Naive B cell (primary cell): ENCODE results near the gene PCED1B. TPM values are rescaled to one million over a fixed set of nuclear protein-coding genes. Genes with fewer than 3 reads are reported as not detected.
A peak's percentile ranks its signal among the peaks of the same experiment; 100 is the strongest.

ENCODE experiments used
- ATAC-seq, 2 donors: fragments of 150-1000 bp; cut with Tn5 transposase; 2 replicates each; pipeline ENCODE4 v1.10.0; 2021; ENCODE audit warnings: low read depth in 2 of 2, mild to moderate bottlenecking in 2 of 2, moderate library complexity in 2 of 2
- DNase-seq: peaks from one replicate; pipeline ENCODE4 v3.0.0; 2022
- H3K27ac Mint-ChIP-seq, 6 donors: one replicate each; pipeline ENCODE4 v1.8.0; 2020 to 2022; ENCODE audit warnings: mild to moderate bottlenecking in 6 of 6, mixed read lengths in 6 of 6, moderate library complexity in 5 of 6, inconsistent platforms in 2 of 6
- H3K27me3 Mint-ChIP-seq, 3 donors: one replicate each; pipeline ENCODE4 v1.8.0; 2021 to 2022; ENCODE audit warnings: mixed read lengths in 3 of 3, mild to moderate bottlenecking in 1 of 3
- H3K36me3 Mint-ChIP-seq, 2 donors: one replicate each; pipeline ENCODE4 v1.8.0; 2020 to 2022; ENCODE audit warnings: mixed read lengths in 2 of 2, inconsistent platforms in 1 of 2, mild to moderate bottlenecking in 1 of 2
- H3K4me1 Mint-ChIP-seq, 3 donors: one replicate each; pipeline ENCODE4 v1.8.0; 2020 to 2022; ENCODE audit warnings: mixed read lengths in 3 of 3, inconsistent platforms in 1 of 3, mild to moderate bottlenecking in 1 of 3, moderate library complexity in 1 of 3
- H3K4me3 Mint-ChIP-seq, 8 donors: one replicate each; pipeline ENCODE4 v1.8.0; 2020 to 2022; ENCODE audit warnings: mild to moderate bottlenecking in 8 of 8, mixed read lengths in 8 of 8, moderate library complexity in 8 of 8, inconsistent platforms in 2 of 8
- H3K9me3 Mint-ChIP-seq, 7 donors: one replicate each; pipeline ENCODE4 v1.8.0; 2020 to 2022; ENCODE audit warnings: mixed read lengths in 7 of 7, mild to moderate bottlenecking in 5 of 7, inconsistent platforms in 2 of 7, moderate library complexity in 1 of 7
- polyA plus RNA-seq, 6 donors: library from polyadenylated mRNA; unstranded; fragments of 300-500 nt; fragmentation: Illumina TruSeq; gene quantifications; one replicate each; pipeline ENCODE4 v1.2.3, GENCODE V29; 2021; ENCODE audit warnings: low read depth in 6 of 6

Gene PCED1B
- polyA plus RNA-seq, 6 donors from 2014 or later: 8.2 to 17.4 (median 11.0) TPM

- no peak for ATAC-seq
- peaks cover 56 to 84% (median 66%) of the 10 kb centered on the region in 3 donors for H3K4me1 Mint-ChIP-seq
- no peaks in the 10 kb centered on the region for H3K9me3 Mint-ChIP-seq
- no peak for DNase-seq
- H3K27ac Mint-ChIP-seq: peak overlapping the region in 5 of 6 donors; percentile 9 to 88 (median 62)
- peaks cover 6 to 20% of the 10 kb centered on the region in 2 donors for H3K36me3 Mint-ChIP-seq
- no peaks in the 10 kb centered on the region for H3K27me3 Mint-ChIP-seq
- H3K4me3 Mint-ChIP-seq: peak overlapping the region in 1 of 8 donors; percentile 44
Measured at GRCh38 chr12:47221256-47222023, 142.0 kb downstream of the PCED1B start.

GRCh38 chr12:47222520-47223030, 143.2 kb downstream of the PCED1B start:
- Mint-ChIP-seq H3K4me3 (peak overlapping the region in 7 of 8 donors; percentile 0 to 78 (median 52)), H3K27me3 (no peaks in the 10 kb centered on the region), H3K36me3 (peaks cover 6 to 20% of the 10 kb centered on the region in 2 donors), H3K4me1 (peaks cover 48 to 79% (median 62%) of the 10 kb centered on the region in 3 donors), H3K9me3 (no peaks in the 10 kb centered on the region), H3K27ac (peak overlapping the region; percentile 85 to 94 (median 89))
- ATAC-seq (no peak), DNase-seq (no peak)

GRCh38 chr12:47223031-47223847, 143.8 kb downstream of the PCED1B start:
- H3K9me3 Mint-ChIP-seq: no peaks in the 10 kb centered on the region
- peak overlapping the region in 7 of 8 donors; percentile 0 to 78 (median 52) for H3K4me3 Mint-ChIP-seq
- no peaks in the 10 kb centered on the region for H3K27me3 Mint-ChIP-seq
- peaks cover 43 to 79% (median 61%) of the 10 kb centered on the region in 3 donors for H3K4me1 Mint-ChIP-seq
- ATAC-seq (no peak), DNase-seq (no peak)
- peak overlapping the region; percentile 85 to 95 (median 89) for H3K27ac Mint-ChIP-seq
- peaks cover 6 to 20% of the 10 kb centered on the region in 2 donors for H3K36me3 Mint-ChIP-seq

- DNase-seq: no peak
- ATAC-seq: no peak
- Mint-ChIP-seq H3K27me3 (no peaks in the 10 kb centered on the region), H3K36me3 (peaks cover 6 to 20% of the 10 kb centered on the region in 2 donors), H3K27ac (peak overlapping the region; percentile 85 to 95 (median 89)), H3K4me3 (peak overlapping the region in 7 of 8 donors; percentile 0 to 78 (median 52)), H3K4me1 (peaks cover 41 to 81% (median 63%) of the 10 kb centered on the region in 3 donors), H3K9me3 (no peaks in the 10 kb centered on the region)
Measured at GRCh38 chr12:47223848-47224213, 144.4 kb downstream of the PCED1B start.

- peak overlapping the region in 5 of 6 donors; percentile 58 to 85 (median 67) for H3K27ac Mint-ChIP-seq
- no peak overlapping the region for H3K4me3 Mint-ChIP-seq
- no peaks in the 10 kb centered on the region for H3K9me3 Mint-ChIP-seq
- peaks cover 6 to 20% of the 10 kb centered on the region in 2 donors for H3K36me3 Mint-ChIP-seq
- ATAC-seq (no peak), DNase-seq (no peak)
- H3K4me1 Mint-ChIP-seq: peaks cover 37 to 78% (median 58%) of the 10 kb centered on the region in 3 donors
- H3K27me3 Mint-ChIP-seq: no peaks in the 10 kb centered on the region
Measured at GRCh38 chr12:47224563-47225133, 145.2 kb downstream of the PCED1B start.

GRCh38 chr12:47225356-47225755, 145.9 kb downstream of the PCED1B start:
- Mint-ChIP-seq H3K9me3 (no peaks in the 10 kb centered on the region), H3K27ac (peak overlapping the region in 3 of 6 donors; percentile 19 to 85 (median 56)), H3K27me3 (no peaks in the 10 kb centered on the region), H3K4me3 (no peak overlapping the region), H3K36me3 (peaks cover 4 to 19% of the 10 kb centered on the region in 2 donors), H3K4me1 (peaks cover 33 to 74% (median 53%) of the 10 kb centered on the region in 3 donors)
- ATAC-seq (no peak), DNase-seq (no peak)

GRCh38 chr12:47226199-47226598, 146.8 kb downstream of the PCED1B start:
- ATAC-seq (no peak), DNase-seq (no peak)
- no peak overlapping the region for H3K4me3 Mint-ChIP-seq
- no peaks in the 10 kb centered on the region for H3K9me3 Mint-ChIP-seq
- H3K36me3 Mint-ChIP-seq: peaks cover 0 to 14% of the 10 kb centered on the region in 2 donors
- peaks cover 31 to 73% (median 53%) of the 10 kb centered on the region in 3 donors for H3K4me1 Mint-ChIP-seq
- H3K27ac Mint-ChIP-seq: peak overlapping the region in 3 of 6 donors; percentile 68 to 86 (median 76)
- no peaks in the 10 kb centered on the region for H3K27me3 Mint-ChIP-seq

GRCh38 chr12:47228802-47229201, 149.4 kb downstream of the PCED1B start:
- peaks cover 24 to 51% (median 48%) of the 10 kb centered on the region in 3 donors for H3K4me1 Mint-ChIP-seq
- no peak overlapping the region for H3K4me3 Mint-ChIP-seq
- peaks cover 0 to 17% of the 10 kb centered on the region in 2 donors for H3K36me3 Mint-ChIP-seq
- DNase-seq (no peak), ATAC-seq (no peak)
- no peaks in the 10 kb centered on the region for H3K27me3 Mint-ChIP-seq
- H3K27ac Mint-ChIP-seq: peak overlapping the region in 2 of 6 donors; percentile 27 to 33
- H3K9me3 Mint-ChIP-seq: no peaks in the 10 kb centered on the region

GRCh38 chr12:47231456-47231855, 152.0 kb downstream of the PCED1B start:
- no peak for DNase-seq
- Mint-ChIP-seq H3K4me1 (peaks cover 22 to 40% (median 35%) of the 10 kb centered on the region in 3 donors), H3K36me3 (peaks cover 10 to 15% of the 10 kb centered on the region in 2 donors), H3K9me3 (peaks cover 0 to 3% (median 0%) of the 10 kb centered on the region in 7 donors), H3K27me3 (no peaks in the 10 kb centered on the region), H3K27ac (peak overlapping the region in 4 of 6 donors; percentile 21 to 77 (median 56)), H3K4me3 (no peak overlapping the region)
- no peak for ATAC-seq

- Mint-ChIP-seq H3K9me3 (peaks cover 0 to 3% (median 0%) of the 10 kb centered on the region in 7 donors), H3K27ac (peak overlapping the region in 2 of 6 donors; percentile 47 to 60), H3K27me3 (no peaks in the 10 kb centered on the region), H3K36me3 (peaks cover 12 to 17% of the 10 kb centered on the region in 2 donors), H3K4me1 (peaks cover 29 to 45% (median 37%) of the 10 kb centered on the region in 3 donors), H3K4me3 (no peak overlapping the region)
- ATAC-seq: no peak
- no peak for DNase-seq
Measured at GRCh38 chr12:47234576-47235141, 155.2 kb downstream of the PCED1B start.

GRCh38 chr12:47235258-47236040, 156.0 kb downstream of the PCED1B start:
- Mint-ChIP-seq H3K27ac (peak overlapping the region in 3 of 6 donors; percentile 65 to 82 (median 74)), H3K4me1 (peaks cover 27 to 45% (median 37%) of the 10 kb centered on the region in 3 donors), H3K9me3 (peaks cover 0 to 3% (median 0%) of the 10 kb centered on the region in 7 donors), H3K36me3 (peaks cover 12 to 17% of the 10 kb centered on the region in 2 donors), H3K4me3 (no peak overlapping the region), H3K27me3 (no peaks in the 10 kb centered on the region)
- ATAC-seq (no peak), DNase-seq (no peak)
